PC-9 (cell line): ENCODE results near the gene PRKAR2B.

Experiments
- EZH2 ChIP-seq: fragments of 200-600 bp; sonication (generic); IDR thresholded peaks from 2 replicates; pipeline ENCODE4 v1.8.0; 2017; ENCODE audit warnings: antibody characterized with exemption, low read depth
- TF ChIP-seq, protein P1 (sequence below): fragments of 200-600 bp; sonication (generic); conservative IDR thresholded peaks from 2 replicates; pipeline ENCODE4 v1.6.1; 2017; ENCODE audit warnings: mixed run types, antibody characterized with exemption, mild to moderate bottlenecking, moderate library complexity

DNA sequence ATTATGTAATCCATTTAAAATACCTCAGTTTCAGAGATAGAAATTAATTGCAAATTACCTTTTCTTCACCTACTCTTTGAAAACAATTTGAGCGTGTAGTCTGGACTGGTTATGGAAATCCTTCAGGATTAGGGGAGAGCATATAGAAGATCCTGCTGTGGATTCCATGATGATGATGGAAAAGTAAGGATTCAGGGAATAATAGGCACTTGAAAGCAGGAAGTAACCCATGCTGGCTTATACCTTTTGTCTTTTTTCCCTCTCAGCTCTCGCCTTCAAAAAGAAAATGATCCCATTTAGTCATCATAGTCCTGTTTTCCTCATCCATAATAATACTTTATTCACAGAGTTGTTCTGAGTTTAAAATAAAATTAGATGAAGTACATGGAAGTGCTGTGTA is 128.7 kb downstream of the PRKAR2B start:
- TF ChIP-seq, protein P1, sequence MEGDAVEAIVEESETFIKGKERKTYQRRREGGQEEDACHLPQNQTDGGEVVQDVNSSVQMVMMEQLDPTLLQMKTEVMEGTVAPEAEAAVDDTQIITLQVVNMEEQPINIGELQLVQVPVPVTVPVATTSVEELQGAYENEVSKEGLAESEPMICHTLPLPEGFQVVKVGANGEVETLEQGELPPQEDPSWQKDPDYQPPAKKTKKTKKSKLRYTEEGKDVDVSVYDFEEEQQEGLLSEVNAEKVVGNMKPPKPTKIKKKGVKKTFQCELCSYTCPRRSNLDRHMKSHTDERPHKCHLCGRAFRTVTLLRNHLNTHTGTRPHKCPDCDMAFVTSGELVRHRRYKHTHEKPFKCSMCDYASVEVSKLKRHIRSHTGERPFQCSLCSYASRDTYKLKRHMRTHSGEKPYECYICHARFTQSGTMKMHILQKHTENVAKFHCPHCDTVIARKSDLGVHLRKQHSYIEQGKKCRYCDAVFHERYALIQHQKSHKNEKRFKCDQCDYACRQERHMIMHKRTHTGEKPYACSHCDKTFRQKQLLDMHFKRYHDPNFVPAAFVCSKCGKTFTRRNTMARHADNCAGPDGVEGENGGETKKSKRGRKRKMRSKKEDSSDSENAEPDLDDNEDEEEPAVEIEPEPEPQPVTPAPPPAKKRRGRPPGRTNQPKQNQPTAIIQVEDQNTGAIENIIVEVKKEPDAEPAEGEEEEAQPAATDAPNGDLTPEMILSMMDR, result no peak
- no peak for TF ChIP-seq EZH2
